HL-60 (cell line): ENCODE results near the gene PTPRR.

Experiments used
- GABPA ChIP-seq: IDR thresholded peaks from 2 replicates; pipeline ENCODE4 v1.6.1; 2012; ENCODE audit warnings: low read depth
- POLR2AphosphoS5 ChIP-seq: IDR thresholded peaks from 2 replicates; pipeline ENCODE4 v1.6.1; 2012; ENCODE audit warnings: low read depth
- TF ChIP-seq, protein P1 (sequence below): IDR thresholded peaks from one replicate; pipeline ENCODE4 v1.5.1; 2011; ENCODE audit warnings: low read length, control low read depth, inconsistent platforms; ENCODE audit not compliant: insufficient read depth
- TF ChIP-seq, protein P2 (sequence below): IDR thresholded peaks from 2 replicates; pipeline ENCODE4 v1.6.1; 2012; ENCODE audit warnings: low read depth; ENCODE audit not compliant: insufficient replicate concordance

DNA sequence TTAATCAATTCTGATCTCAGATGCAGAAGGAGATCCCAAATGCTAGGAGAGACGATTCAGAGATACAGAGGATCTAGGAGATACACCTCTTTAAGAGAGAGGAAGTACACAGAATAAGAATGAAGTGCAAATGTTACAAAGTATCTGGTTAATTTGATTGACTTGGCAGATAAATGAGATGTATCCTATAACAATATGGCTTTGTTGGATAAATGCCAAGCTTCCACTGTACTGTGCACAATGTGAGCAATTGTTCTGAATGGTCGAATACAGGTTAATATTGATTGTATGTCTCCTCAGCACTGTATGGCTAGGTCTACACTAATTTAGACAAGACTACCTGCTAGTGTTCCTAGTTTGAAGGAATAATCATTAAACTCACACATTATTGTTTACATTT lies 163.7 kb downstream of the PTPRR start:
- no peak for TF ChIP-seq POLR2AphosphoS5
- TF ChIP-seq, protein P1, sequence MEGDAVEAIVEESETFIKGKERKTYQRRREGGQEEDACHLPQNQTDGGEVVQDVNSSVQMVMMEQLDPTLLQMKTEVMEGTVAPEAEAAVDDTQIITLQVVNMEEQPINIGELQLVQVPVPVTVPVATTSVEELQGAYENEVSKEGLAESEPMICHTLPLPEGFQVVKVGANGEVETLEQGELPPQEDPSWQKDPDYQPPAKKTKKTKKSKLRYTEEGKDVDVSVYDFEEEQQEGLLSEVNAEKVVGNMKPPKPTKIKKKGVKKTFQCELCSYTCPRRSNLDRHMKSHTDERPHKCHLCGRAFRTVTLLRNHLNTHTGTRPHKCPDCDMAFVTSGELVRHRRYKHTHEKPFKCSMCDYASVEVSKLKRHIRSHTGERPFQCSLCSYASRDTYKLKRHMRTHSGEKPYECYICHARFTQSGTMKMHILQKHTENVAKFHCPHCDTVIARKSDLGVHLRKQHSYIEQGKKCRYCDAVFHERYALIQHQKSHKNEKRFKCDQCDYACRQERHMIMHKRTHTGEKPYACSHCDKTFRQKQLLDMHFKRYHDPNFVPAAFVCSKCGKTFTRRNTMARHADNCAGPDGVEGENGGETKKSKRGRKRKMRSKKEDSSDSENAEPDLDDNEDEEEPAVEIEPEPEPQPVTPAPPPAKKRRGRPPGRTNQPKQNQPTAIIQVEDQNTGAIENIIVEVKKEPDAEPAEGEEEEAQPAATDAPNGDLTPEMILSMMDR, result no peak
- TF ChIP-seq, protein P2, sequence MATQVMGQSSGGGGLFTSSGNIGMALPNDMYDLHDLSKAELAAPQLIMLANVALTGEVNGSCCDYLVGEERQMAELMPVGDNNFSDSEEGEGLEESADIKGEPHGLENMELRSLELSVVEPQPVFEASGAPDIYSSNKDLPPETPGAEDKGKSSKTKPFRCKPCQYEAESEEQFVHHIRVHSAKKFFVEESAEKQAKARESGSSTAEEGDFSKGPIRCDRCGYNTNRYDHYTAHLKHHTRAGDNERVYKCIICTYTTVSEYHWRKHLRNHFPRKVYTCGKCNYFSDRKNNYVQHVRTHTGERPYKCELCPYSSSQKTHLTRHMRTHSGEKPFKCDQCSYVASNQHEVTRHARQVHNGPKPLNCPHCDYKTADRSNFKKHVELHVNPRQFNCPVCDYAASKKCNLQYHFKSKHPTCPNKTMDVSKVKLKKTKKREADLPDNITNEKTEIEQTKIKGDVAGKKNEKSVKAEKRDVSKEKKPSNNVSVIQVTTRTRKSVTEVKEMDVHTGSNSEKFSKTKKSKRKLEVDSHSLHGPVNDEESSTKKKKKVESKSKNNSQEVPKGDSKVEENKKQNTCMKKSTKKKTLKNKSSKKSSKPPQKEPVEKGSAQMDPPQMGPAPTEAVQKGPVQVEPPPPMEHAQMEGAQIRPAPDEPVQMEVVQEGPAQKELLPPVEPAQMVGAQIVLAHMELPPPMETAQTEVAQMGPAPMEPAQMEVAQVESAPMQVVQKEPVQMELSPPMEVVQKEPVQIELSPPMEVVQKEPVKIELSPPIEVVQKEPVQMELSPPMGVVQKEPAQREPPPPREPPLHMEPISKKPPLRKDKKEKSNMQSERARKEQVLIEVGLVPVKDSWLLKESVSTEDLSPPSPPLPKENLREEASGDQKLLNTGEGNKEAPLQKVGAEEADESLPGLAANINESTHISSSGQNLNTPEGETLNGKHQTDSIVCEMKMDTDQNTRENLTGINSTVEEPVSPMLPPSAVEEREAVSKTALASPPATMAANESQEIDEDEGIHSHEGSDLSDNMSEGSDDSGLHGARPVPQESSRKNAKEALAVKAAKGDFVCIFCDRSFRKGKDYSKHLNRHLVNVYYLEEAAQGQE, result no peak
- no peak for TF ChIP-seq GABPA
